Suprapubic skin (tissue), 4 donors: ENCODE data around the gene ESPNL.
A peak's percentile ranks its signal among the peaks of the same experiment; 100 is the strongest.

Experiments used
- CTCF ChIP-seq, 2 donors: fragments of 200-600 bp in 1 of 2; fragments of 450-650 bp in 1 of 2; sonication (generic) in 1 of 2; IDR thresholded peaks; one replicate each; pipeline ENCODE4 v1.5.1; 2016 to 2019; ENCODE audit warnings: antibody characterized with exemption in 2 of 2, mild to moderate bottlenecking in 1 of 2, moderate library complexity in 1 of 2
- EP300 ChIP-seq: sonication (generic); formaldehyde crosslinking; IDR thresholded peaks from one replicate; pipeline ENCODE4 v1.6.1; 2017; ENCODE audit warnings: antibody characterized with exemption
- POLR2A ChIP-seq, 2 donors: fragments of 450-650 bp; IDR thresholded peaks; one replicate each; pipeline ENCODE4 v1.6.1; 2017; ENCODE audit warnings: antibody characterized with exemption in 2 of 2, mild to moderate bottlenecking in 2 of 2, moderate library complexity in 2 of 2
- POLR2AphosphoS5 ChIP-seq, 3 donors: sonication (generic); formaldehyde crosslinking; IDR thresholded peaks; one replicate each; pipeline ENCODE4 v1.6.1; 2017; ENCODE audit warnings: antibody characterized with exemption in 3 of 3

GRCh38 chr2:238060542-238061314 lies 39.4 kb upstream of the ESPNL start, which contains the start of gene SCLY:
- TF ChIP-seq CTCF (IDR thresholded peaks at IDR 0.05) (no peak), POLR2AphosphoS5 (IDR thresholded peaks at IDR 0.05) (peak in 2 of 3 donors; percentile 27 to 34), EP300 (no peak), POLR2A (IDR thresholded peaks at IDR 0.05) (peak in 1 of 2 donors; percentile 66)
